Right lobe of liver (tissue), 4 donors: Measurements from ENCODE around the gene WDR54.

Source experiments
- POLR2A ChIP-seq: fragments of 450-650 bp; IDR thresholded peaks from one replicate; pipeline ENCODE4 v1.6.1; 2017; ENCODE audit warnings: antibody characterized with exemption, mild to moderate bottlenecking
- TF ChIP-seq, protein P1 (sequence below), 4 donors: fragments of 200-600 bp in 3 of 4; fragments of 450-650 bp in 1 of 4; IDR thresholded peaks; one replicate each; pipeline versions ENCODE4 v1.5.1 to v1.8.0; 2016 to 2022; ENCODE audit warnings: antibody characterized with exemption in 4 of 4, mild to moderate bottlenecking in 2 of 4
- donor health status: DM: no; HTN: no; CAD: no.
- donor health status: DM: no; HTN: no; CAD: no.
- donor health status: DM: no; HTN: yes; CAD: no.

DNA sequence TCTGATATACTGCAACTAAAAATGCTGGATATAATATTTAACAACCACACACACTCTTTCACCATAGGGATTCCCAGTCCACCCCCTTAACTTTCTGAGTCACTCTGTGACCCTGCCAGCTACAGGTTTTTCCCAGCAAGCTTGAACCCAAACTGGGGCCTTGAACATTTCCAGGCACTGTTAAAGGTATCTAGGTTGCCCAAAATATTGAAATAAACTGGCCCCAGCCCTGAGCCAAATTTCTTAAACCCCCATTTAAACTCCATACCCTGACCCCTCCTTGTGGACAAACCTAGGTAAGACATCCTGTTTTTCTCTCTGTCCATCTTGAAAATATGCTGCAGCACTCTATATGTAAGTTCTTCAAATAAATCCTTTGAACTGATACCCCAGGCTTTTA is 21.7 kb upstream of the WDR54 start:
- no peak for TF ChIP-seq POLR2A
- TF ChIP-seq, protein P1, sequence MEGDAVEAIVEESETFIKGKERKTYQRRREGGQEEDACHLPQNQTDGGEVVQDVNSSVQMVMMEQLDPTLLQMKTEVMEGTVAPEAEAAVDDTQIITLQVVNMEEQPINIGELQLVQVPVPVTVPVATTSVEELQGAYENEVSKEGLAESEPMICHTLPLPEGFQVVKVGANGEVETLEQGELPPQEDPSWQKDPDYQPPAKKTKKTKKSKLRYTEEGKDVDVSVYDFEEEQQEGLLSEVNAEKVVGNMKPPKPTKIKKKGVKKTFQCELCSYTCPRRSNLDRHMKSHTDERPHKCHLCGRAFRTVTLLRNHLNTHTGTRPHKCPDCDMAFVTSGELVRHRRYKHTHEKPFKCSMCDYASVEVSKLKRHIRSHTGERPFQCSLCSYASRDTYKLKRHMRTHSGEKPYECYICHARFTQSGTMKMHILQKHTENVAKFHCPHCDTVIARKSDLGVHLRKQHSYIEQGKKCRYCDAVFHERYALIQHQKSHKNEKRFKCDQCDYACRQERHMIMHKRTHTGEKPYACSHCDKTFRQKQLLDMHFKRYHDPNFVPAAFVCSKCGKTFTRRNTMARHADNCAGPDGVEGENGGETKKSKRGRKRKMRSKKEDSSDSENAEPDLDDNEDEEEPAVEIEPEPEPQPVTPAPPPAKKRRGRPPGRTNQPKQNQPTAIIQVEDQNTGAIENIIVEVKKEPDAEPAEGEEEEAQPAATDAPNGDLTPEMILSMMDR (IDR thresholded peaks at IDR 0.05), result peak; percentile 51 to 61 (median 56)
